ENCODE measurements around the gene TLR8.

GRCh38 chrX:12885508-12885907 is 20.9 kb upstream of the TLR8 start:
- TF ChIP-seq, protein P1, sequence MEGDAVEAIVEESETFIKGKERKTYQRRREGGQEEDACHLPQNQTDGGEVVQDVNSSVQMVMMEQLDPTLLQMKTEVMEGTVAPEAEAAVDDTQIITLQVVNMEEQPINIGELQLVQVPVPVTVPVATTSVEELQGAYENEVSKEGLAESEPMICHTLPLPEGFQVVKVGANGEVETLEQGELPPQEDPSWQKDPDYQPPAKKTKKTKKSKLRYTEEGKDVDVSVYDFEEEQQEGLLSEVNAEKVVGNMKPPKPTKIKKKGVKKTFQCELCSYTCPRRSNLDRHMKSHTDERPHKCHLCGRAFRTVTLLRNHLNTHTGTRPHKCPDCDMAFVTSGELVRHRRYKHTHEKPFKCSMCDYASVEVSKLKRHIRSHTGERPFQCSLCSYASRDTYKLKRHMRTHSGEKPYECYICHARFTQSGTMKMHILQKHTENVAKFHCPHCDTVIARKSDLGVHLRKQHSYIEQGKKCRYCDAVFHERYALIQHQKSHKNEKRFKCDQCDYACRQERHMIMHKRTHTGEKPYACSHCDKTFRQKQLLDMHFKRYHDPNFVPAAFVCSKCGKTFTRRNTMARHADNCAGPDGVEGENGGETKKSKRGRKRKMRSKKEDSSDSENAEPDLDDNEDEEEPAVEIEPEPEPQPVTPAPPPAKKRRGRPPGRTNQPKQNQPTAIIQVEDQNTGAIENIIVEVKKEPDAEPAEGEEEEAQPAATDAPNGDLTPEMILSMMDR (IDR thresholded peaks at IDR 0.05), result no peak
- no peak for TF ChIP-seq POLR2A (IDR thresholded peaks at IDR 0.05)

All from lower leg skin (tissue), 3 donors.